Measurements from ENCODE around the gene C1QTNF9B. TPM values are rescaled to one million over a fixed set of nuclear protein-coding genes. Genes with fewer than 3 reads are reported as not detected.

Gene C1QTNF9B
- total RNA-seq, 1 donor from 2014 or later: not detected

GRCh38 chr13:23934520-23934919 is 37.2 kb upstream of the C1QTNF9B start:
- no peak overlapping the region for H3K4me3 Mint-ChIP-seq (ENCODE audit: unreplicated experiment)
- H3K27me3 Mint-ChIP-seq (ENCODE audit: unreplicated experiment): no peaks in the 10 kb centered on the region
- H3K27ac Mint-ChIP-seq (ENCODE audit: unreplicated experiment): no peak overlapping the region
- no peak for DNase-seq (ENCODE audit: low spot score)
- no peaks in the 10 kb centered on the region for H3K9me3 Mint-ChIP-seq (ENCODE audit: unreplicated experiment)
- H3K4me1 Mint-ChIP-seq (ENCODE audit: unreplicated experiment): no peaks in the 10 kb centered on the region
- no peak for TF ChIP-seq CTCF (IDR thresholded peaks at IDR 0.05; ENCODE audit: unreplicated experiment)
- H3K36me3 Mint-ChIP-seq (ENCODE audit: low read depth, unreplicated experiment): peaks cover 5% of the 10 kb centered on the region

- Mint-ChIP-seq H3K4me1 (ENCODE audit: unreplicated experiment) (no peaks in the 10 kb centered on the region), H3K36me3 (ENCODE audit: low read depth, unreplicated experiment) (no peaks in the 10 kb centered on the region), H3K4me3 (ENCODE audit: unreplicated experiment) (no peak overlapping the region), H3K9me3 (ENCODE audit: unreplicated experiment) (no peaks in the 10 kb centered on the region), H3K27ac (ENCODE audit: unreplicated experiment) (no peak overlapping the region), H3K27me3 (ENCODE audit: unreplicated experiment) (no peaks in the 10 kb centered on the region)
- no peak for DNase-seq (ENCODE audit: low spot score)
- TF ChIP-seq CTCF (IDR thresholded peaks at IDR 0.05; ENCODE audit: unreplicated experiment): no peak
Measured at GRCh38 chr13:23928985-23929384, 31.7 kb upstream of the C1QTNF9B start.

- no peak for TF ChIP-seq CTCF (IDR thresholded peaks at IDR 0.05; ENCODE audit: unreplicated experiment)
- H3K9me3 Mint-ChIP-seq (ENCODE audit: unreplicated experiment): no peaks in the 10 kb centered on the region
- DNase-seq (ENCODE audit: low spot score): no peak
- H3K4me3 Mint-ChIP-seq (ENCODE audit: unreplicated experiment): no peak overlapping the region
- H3K4me1 Mint-ChIP-seq (ENCODE audit: unreplicated experiment): peaks cover 10% of the 10 kb centered on the region
- H3K27ac Mint-ChIP-seq (ENCODE audit: unreplicated experiment): no peak overlapping the region
- no peaks in the 10 kb centered on the region for H3K27me3 Mint-ChIP-seq (ENCODE audit: unreplicated experiment)
- H3K36me3 Mint-ChIP-seq (ENCODE audit: low read depth, unreplicated experiment): no peaks in the 10 kb centered on the region
Measured at GRCh38 chr13:23923031-23923430, 25.7 kb upstream of the C1QTNF9B start.

- Mint-ChIP-seq H3K4me3 (ENCODE audit: unreplicated experiment) (no peak overlapping the region), H3K4me1 (ENCODE audit: unreplicated experiment) (peaks cover 10% of the 10 kb centered on the region), H3K27ac (ENCODE audit: unreplicated experiment) (peak overlapping the region; percentile 70), H3K9me3 (ENCODE audit: unreplicated experiment) (no peaks in the 10 kb centered on the region), H3K27me3 (ENCODE audit: unreplicated experiment) (no peaks in the 10 kb centered on the region), H3K36me3 (ENCODE audit: low read depth, unreplicated experiment) (no peaks in the 10 kb centered on the region)
- no peak for TF ChIP-seq CTCF (IDR thresholded peaks at IDR 0.05; ENCODE audit: unreplicated experiment)
- DNase-seq (ENCODE audit: low spot score): no peak
Measured at GRCh38 chr13:23922005-23922932, 25.0 kb upstream of the C1QTNF9B start.

GRCh38 chr13:23921451-23921888 is 24.2 kb upstream of the C1QTNF9B start:
- peak; percentile 98 for TF ChIP-seq CTCF (IDR thresholded peaks at IDR 0.05; ENCODE audit: unreplicated experiment)
- peak; percentile 38 for DNase-seq (ENCODE audit: low spot score)
- Mint-ChIP-seq H3K27ac (ENCODE audit: unreplicated experiment) (no peak overlapping the region), H3K27me3 (ENCODE audit: unreplicated experiment) (no peaks in the 10 kb centered on the region), H3K9me3 (ENCODE audit: unreplicated experiment) (no peaks in the 10 kb centered on the region), H3K4me3 (ENCODE audit: unreplicated experiment) (no peak overlapping the region), H3K36me3 (ENCODE audit: low read depth, unreplicated experiment) (no peaks in the 10 kb centered on the region), H3K4me1 (ENCODE audit: unreplicated experiment) (peaks cover 10% of the 10 kb centered on the region)

Measured in endothelial cell (in vitro differentiated cells).